GM23338 (cell line): ENCODE results near the gene RIN3. TPM values are rescaled to one million over a fixed set of nuclear protein-coding genes. Genes with fewer than 3 reads are reported as not detected.

Experiments
- ATAC-seq: fragments of 200-7000 bp; cut with Tn5 transposase; 3 replicates; pipeline ENCODE4 v1.9.1; 2020
- DNase-seq: peaks from one replicate; pipeline ENCODE4 v3.0.0-alpha.2; 2015; ENCODE audit warnings: low spot score
- H2AFZ ChIP-seq: fragments of 200-600 bp; sonication (generic); 2 replicates; pipeline ENCODE4 v1.8.0; 2016; ENCODE audit warnings: antibody characterized with exemption, mild to moderate bottlenecking, moderate library complexity
- H3F3A ChIP-seq: fragments of 200-600 bp; sonication (generic); replicated peaks from 2 replicates; pipeline ENCODE4 v1.8.0; 2017; ENCODE audit warnings: antibody characterized with exemption, mixed run types, low read depth
- H3K27ac ChIP-seq: fragments of 200-600 bp; sonication (generic); 2 replicates; pipeline ENCODE4 v1.6.1; 2016; ENCODE audit warnings: low read depth
- H3K27me3 ChIP-seq: fragments of 200-600 bp; sonication (generic); 2 replicates; pipeline ENCODE4 v1.8.0; 2016; ENCODE audit warnings: mild to moderate bottlenecking, mixed run types, moderate library complexity; ENCODE audit not compliant: insufficient read depth
- H3K36me3 ChIP-seq: fragments of 200-600 bp; sonication (generic); 2 replicates; pipeline ENCODE4 v1.8.0; 2016; ENCODE audit warnings: mild to moderate bottlenecking; ENCODE audit not compliant: insufficient read depth
- H3K4me1 ChIP-seq: fragments of 200-600 bp; sonication (generic); 2 replicates; pipeline ENCODE4 v1.8.0; 2016; ENCODE audit warnings: mild to moderate bottlenecking, moderate library complexity; ENCODE audit not compliant: insufficient read depth
- H3K4me2 ChIP-seq: fragments of 200-600 bp; sonication (generic); 2 replicates; pipeline ENCODE4 v1.7.1; 2017; ENCODE audit warnings: mixed run types
- H3K4me3 ChIP-seq: fragments of 200-600 bp; sonication (generic); 2 replicates; pipeline ENCODE4 v1.6.1; 2016; ENCODE audit warnings: mixed run types
- H3K79me2 ChIP-seq: fragments of 200-600 bp; sonication (generic); replicated peaks from 2 replicates; pipeline ENCODE4 v1.8.0; 2017; ENCODE audit warnings: mild to moderate bottlenecking; ENCODE audit not compliant: insufficient read depth
- H3K9me2 ChIP-seq: fragments of 200-600 bp; sonication (generic); 2 replicates; pipeline ENCODE4 v1.8.0; 2017; ENCODE audit not compliant: insufficient read depth
- H4K20me1 ChIP-seq: fragments of 200-600 bp; sonication (generic); replicated peaks from 2 replicates; pipeline ENCODE4 v1.8.0; 2017; ENCODE audit warnings: mild to moderate bottlenecking; ENCODE audit not compliant: insufficient read depth
- H3K27ac Mint-ChIP-seq: 2 replicates; pipeline ENCODE4 v1.8.0; 2020; ENCODE audit warnings: inconsistent platforms, mild to moderate bottlenecking, moderate library complexity, mixed read lengths
- H3K27me3 Mint-ChIP-seq: 3 replicates; pipeline ENCODE4 v1.8.0; 2022; ENCODE audit warnings: low read depth, mild to moderate bottlenecking, moderate library complexity, mixed read lengths, inconsistent platforms; ENCODE audit not compliant: insufficient read depth, poor library complexity
- H3K36me3 Mint-ChIP-seq: 3 replicates; pipeline ENCODE4 v1.8.0; 2021; ENCODE audit warnings: low read depth, mild to moderate bottlenecking, inconsistent platforms, moderate library complexity, mixed read lengths
- H3K4me1 Mint-ChIP-seq: 3 replicates; pipeline ENCODE4 v1.8.0; 2020; ENCODE audit warnings: mild to moderate bottlenecking, inconsistent platforms, mixed read lengths
- H3K4me3 Mint-ChIP-seq: 3 replicates; pipeline ENCODE4 v1.8.0; 2021; ENCODE audit warnings: moderate library complexity, mild to moderate bottlenecking, inconsistent platforms, mixed read lengths
- H3K9me3 Mint-ChIP-seq: 3 replicates; pipeline ENCODE4 v1.8.0; 2020; ENCODE audit warnings: moderate library complexity, mild to moderate bottlenecking, inconsistent platforms, mixed read lengths
- CTCF ChIP-seq, 2 experiments: fragments of 200-600 bp in 1 of 2; sonication (generic) in 1 of 2; conservative IDR thresholded peaks; 2 replicates each; pipeline versions ENCODE4 v1.5.1 to v1.6.1; 2016 to 2017; ENCODE audit warnings: antibody characterized with exemption in 2 of 2, low read depth in 2 of 2, mild to moderate bottlenecking in 2 of 2, moderate library complexity in 1 of 2
- EZH2 ChIP-seq: fragments of 200-600 bp; sonication (generic); IDR thresholded peaks from one replicate; pipeline ENCODE4 v1.8.0; 2017; ENCODE audit warnings: antibody characterized with exemption, mild to moderate bottlenecking, low read depth; ENCODE audit not compliant: unreplicated experiment
- NANOG ChIP-seq: IDR thresholded peaks from 2 replicates; pipeline ENCODE4 v1.6.1; 2016; ENCODE audit warnings: antibody characterized with exemption, borderline replicate concordance
- POLR2AphosphoS5 ChIP-seq: IDR thresholded peaks from 2 replicates; pipeline ENCODE4 v1.6.1; 2016; ENCODE audit warnings: antibody characterized with exemption, low read depth
- ZNF114 ChIP-seq: fragments of 250-450 bp; sonication (Bioruptor Pico); IDR thresholded peaks from 2 replicates; pipeline ENCODE4 v1.5.0; 2020; ENCODE audit warnings: mild to moderate bottlenecking, moderate library complexity
- ZNF331 ChIP-seq: fragments of 250-450 bp; sonication (Bioruptor Pico); IDR thresholded peaks from 2 replicates; pipeline ENCODE4 v1.5.0; 2020; ENCODE audit warnings: low read depth, mild to moderate bottlenecking, moderate library complexity
- ZNF462 ChIP-seq: fragments of 250-450 bp; sonication (Bioruptor Pico); IDR thresholded peaks from 2 replicates; pipeline ENCODE4 v1.5.0; 2020; ENCODE audit warnings: mild to moderate bottlenecking, moderate library complexity
- polyA plus RNA-seq: library from polyadenylated mRNA; unstranded; fragments of >200 nt; fragmentation: Nextera tagmentation; extraction: Ambion mirVana; gene quantifications from 2 replicates; pipeline ENCODE4 v1.2.1, GENCODE V29; 2016
- total RNA-seq: library from RNA; depleted of rRNA; stranded (reverse); fragments of >200 nt; shearing (Covaris generic); gene quantifications from 2 replicates; pipeline ENCODE4 v1.2.3, GENCODE V29; 2014
- TF ChIP-seq, protein P1 (sequence below): IDR thresholded peaks from 2 replicates; pipeline ENCODE4 v1.6.1; 2016; ENCODE audit warnings: antibody characterized with exemption

Gene RIN3
- total and polyA plus RNA-seq, 2 experiments from 2014 or later = 0.97 to 1.5 TPM

DNA sequence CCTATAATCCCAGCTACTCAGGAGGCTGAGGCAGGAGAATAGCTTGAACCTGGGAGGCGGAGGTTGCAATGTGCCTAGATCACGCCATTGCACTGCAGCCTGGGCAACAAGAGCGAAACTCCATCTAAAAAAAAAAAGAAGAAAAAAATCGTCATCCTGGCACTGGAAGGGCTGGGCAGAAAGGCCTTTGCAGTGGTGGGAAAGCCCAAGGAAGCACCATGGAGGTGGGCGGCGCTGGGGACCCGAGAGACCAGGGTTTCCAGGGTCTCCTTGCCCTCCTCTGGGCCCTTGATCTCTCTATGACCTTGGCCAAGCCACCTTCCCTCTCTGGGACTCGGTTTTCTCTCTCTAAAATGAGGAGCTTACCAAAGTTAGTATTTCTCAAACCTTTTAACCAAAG lies 169.5 kb downstream of the RIN3 start (continued):
- TF ChIP-seq ZNF462 (CRISPR knock-in tag) = no peak
- no peak for TF ChIP-seq POLR2AphosphoS5
- TF ChIP-seq, protein P1, sequence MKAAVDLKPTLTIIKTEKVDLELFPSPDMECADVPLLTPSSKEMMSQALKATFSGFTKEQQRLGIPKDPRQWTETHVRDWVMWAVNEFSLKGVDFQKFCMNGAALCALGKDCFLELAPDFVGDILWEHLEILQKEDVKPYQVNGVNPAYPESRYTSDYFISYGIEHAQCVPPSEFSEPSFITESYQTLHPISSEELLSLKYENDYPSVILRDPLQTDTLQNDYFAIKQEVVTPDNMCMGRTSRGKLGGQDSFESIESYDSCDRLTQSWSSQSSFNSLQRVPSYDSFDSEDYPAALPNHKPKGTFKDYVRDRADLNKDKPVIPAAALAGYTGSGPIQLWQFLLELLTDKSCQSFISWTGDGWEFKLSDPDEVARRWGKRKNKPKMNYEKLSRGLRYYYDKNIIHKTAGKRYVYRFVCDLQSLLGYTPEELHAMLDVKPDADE = no peak
- TF ChIP-seq ZNF331 (CRISPR knock-in tag) = no peak
- no peak for TF ChIP-seq EZH2
- no peak for TF ChIP-seq ZNF114 (CRISPR knock-in tag)

GRCh38 chr14:92684801-92685560 lies 171.4 kb downstream of the RIN3 start:
- no peak overlapping the region for H3K4me3 Mint-ChIP-seq
- H3K4me1 Mint-ChIP-seq = no peaks in the 10 kb centered on the region
- H3K4me2 ChIP-seq = no peak overlapping the region
- no peaks in the 10 kb centered on the region for H4K20me1 ChIP-seq
- peaks cover 24% of the 10 kb centered on the region for H3K27me3 Mint-ChIP-seq
- DNase-seq (peak; percentile 57), ATAC-seq (peak; percentile 4)
- no peaks in the 10 kb centered on the region for H3K79me2 ChIP-seq
- H3F3A ChIP-seq = no peaks in the 10 kb centered on the region
- no peak overlapping the region for H3K27ac ChIP-seq
- H3K4me1 ChIP-seq = no peaks in the 10 kb centered on the region
- H3K36me3 ChIP-seq = no peaks in the 10 kb centered on the region
- no peaks in the 10 kb centered on the region for H3K36me3 Mint-ChIP-seq
- no peak overlapping the region for H3K4me3 ChIP-seq
- peaks cover 23% of the 10 kb centered on the region for H3K27me3 ChIP-seq
- H3K27ac Mint-ChIP-seq = no peak overlapping the region
- H3K9me2 ChIP-seq = no peaks in the 10 kb centered on the region
- H3K9me3 Mint-ChIP-seq = no peaks in the 10 kb centered on the region
- no peak overlapping the region for H2AFZ ChIP-seq
- TF ChIP-seq NANOG = no peak
- TF ChIP-seq CTCF (conservative IDR thresholded peaks at IDR 0.05; ENCODE audit: low read depth in 2 of 2) = peak in 1 of 2 experiments; percentile 12; a peak in 1 of 4 replicates
